Measurements from ENCODE around the gene MISP.
"Not testable (repeated sequence)": the region's sequence is repeated elsewhere in the genome, so short reads cannot be mapped to it uniquely, and the experiment has no call there.

MISP gene

DNA sequence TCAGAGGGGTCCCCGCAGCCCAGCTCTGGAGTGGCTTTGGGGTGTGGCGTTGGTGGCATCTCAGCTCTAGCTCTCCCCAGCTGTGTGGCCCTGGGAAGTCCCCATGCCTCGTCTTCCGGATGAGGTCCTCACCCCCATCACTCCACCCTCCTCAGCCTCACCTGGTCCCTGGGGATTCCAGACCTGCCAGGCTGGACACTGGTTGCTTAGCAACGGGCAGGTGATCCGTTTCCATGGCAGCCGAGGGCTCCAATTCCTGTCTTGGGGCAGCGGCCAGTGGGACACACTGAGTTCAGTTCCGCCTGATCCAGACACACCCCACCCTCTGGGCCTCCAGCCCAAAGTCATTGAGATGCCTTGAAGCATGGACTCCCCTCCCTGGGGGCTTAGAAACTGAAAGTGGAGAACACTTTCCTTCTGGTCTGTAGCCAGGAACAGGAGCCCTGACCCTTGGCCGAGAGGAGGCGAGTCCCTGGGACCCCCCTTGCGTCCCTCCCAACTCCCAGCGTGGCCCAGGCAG lies 7.7 kb upstream of the MISP start:
- Histone ChIP-seq H3K4me1 (peaks cover 8% of the 10 kb centered on the region), H3K27me3 (no peaks in the 10 kb centered on the region), H3K9me3 (peaks cover 52% of the 10 kb centered on the region), H3K9ac (no peak overlapping the region), H3K4me2 (peak overlapping the region; percentile 24), H3K36me3 (peaks cover 77% of the 10 kb centered on the region), H4K20me1 (peaks cover 15% of the 10 kb centered on the region; the same call in 1 of the 2 replicates), H3K4me3 (no peak overlapping the region), H3K27ac (no peak overlapping the region)
- TF ChIP-seq Cebpa-rat (IDR thresholded peaks at IDR 0.05) = no peak

DNA sequence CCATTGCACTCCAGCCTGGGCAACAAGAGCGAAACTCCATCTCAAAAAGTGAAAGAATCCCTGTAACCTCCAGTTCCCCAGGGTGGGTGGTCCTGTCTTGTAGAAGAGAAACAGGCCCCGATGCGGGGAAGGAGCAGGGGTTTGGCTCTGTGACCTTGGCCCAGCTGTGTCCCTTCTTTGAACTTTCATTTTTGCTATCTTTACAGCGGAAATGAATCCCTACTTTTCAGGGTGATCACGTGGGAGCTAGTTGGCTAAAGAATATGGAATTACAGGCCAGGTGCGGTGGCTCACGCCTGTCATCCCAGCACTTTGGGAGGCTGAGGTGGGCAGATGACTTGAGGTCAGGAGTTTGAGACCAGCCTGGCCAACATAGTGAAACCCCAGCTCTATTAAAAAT lies 5.8 kb upstream of the MISP start:
- H3K36me3 ChIP-seq = peaks cover 60% of the 10 kb centered on the region
- H3K4me3 ChIP-seq, H3K4me1 ChIP-seq, H3K9ac ChIP-seq, H3K27ac ChIP-seq, H3K4me2 ChIP-seq, H3K27me3 ChIP-seq: not testable (repeated sequence)
- 0 out of 2 replicates have a peak, but pooled peaks cover 11% of the 10 kb centered on the region for H4K20me1 ChIP-seq
- peaks cover 52% of the 10 kb centered on the region for H3K9me3 ChIP-seq

DNA sequence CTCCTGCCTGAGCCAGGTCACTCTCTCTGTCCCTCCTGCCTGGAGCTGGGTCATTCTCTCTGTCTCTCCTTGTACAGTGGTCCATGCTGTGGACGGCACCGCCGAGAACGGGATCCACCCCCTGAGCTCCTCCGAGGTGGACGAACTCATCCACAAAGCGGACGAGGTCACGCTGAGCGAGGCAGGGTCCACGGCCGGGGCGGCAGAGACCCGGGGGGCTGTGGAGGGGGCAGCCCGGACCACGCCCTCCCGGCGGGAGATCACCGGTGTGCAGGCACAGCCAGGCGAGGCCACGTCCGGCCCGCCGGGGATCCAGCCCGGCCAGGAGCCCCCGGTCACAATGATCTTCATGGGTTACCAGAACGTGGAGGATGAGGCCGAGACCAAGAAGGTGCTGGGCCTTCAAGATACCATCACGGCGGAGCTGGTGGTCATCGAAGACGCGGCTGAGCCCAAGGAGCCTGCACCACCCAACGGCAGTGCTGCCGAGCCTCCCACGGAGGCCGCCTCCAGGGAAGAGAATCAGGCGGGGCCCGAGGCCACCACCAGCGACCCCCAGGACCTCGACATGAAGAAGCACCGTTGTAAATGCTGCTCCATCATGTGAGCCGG lies 4.6 kb upstream of the MISP start:
- H3K9ac ChIP-seq = no peak overlapping the region
- 0 out of 2 replicates have a peak, but pooled peaks cover 11% of the 10 kb centered on the region for H4K20me1 ChIP-seq
- no peak overlapping the region for H3K4me2 ChIP-seq
- peaks cover 8% of the 10 kb centered on the region for H3K4me1 ChIP-seq
- H3K27ac ChIP-seq = no peak overlapping the region
- H3K9me3 ChIP-seq = peaks cover 52% of the 10 kb centered on the region
- TF ChIP-seq Cebpa-rat (IDR thresholded peaks at IDR 0.05) = no peak
- H3K36me3 ChIP-seq = peaks cover 53% of the 10 kb centered on the region
- no peak overlapping the region for H3K4me3 ChIP-seq
- no peaks in the 10 kb centered on the region for H3K27me3 ChIP-seq

DNA sequence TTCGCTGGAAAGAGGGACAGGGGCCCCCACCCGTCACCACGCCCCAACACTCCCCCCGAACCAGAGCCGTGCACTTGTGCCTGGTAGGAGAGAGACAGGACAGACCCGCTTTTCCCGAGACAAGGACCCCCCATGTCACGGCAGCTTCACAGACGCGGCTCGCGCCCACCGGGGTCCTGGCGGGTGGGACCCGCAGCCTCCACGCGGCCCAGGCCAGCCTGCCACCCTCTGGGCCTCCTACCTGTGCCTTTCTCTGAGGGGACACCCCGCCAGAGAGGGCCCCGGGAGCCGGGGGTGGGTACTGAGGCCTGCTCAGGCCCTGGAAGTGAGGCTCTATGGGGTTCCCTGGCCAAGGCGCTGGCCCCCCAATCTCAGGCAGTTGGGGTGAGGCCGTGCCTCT lies 4.0 kb upstream of the MISP start:
- Histone ChIP-seq H3K9ac (no peak overlapping the region), H3K27ac (no peak overlapping the region), H3K4me1 (peaks cover 8% of the 10 kb centered on the region), H3K4me3 (no peak overlapping the region), H3K36me3 (peaks cover 50% of the 10 kb centered on the region), H4K20me1 (0 out of 2 replicates have a peak, but pooled peaks cover 11% of the 10 kb centered on the region), H3K9me3 (peaks cover 52% of the 10 kb centered on the region), H3K4me2 (no peak overlapping the region), H3K27me3 (no peaks in the 10 kb centered on the region)
- TF ChIP-seq Cebpa-rat (IDR thresholded peaks at IDR 0.05) = no peak

DNA sequence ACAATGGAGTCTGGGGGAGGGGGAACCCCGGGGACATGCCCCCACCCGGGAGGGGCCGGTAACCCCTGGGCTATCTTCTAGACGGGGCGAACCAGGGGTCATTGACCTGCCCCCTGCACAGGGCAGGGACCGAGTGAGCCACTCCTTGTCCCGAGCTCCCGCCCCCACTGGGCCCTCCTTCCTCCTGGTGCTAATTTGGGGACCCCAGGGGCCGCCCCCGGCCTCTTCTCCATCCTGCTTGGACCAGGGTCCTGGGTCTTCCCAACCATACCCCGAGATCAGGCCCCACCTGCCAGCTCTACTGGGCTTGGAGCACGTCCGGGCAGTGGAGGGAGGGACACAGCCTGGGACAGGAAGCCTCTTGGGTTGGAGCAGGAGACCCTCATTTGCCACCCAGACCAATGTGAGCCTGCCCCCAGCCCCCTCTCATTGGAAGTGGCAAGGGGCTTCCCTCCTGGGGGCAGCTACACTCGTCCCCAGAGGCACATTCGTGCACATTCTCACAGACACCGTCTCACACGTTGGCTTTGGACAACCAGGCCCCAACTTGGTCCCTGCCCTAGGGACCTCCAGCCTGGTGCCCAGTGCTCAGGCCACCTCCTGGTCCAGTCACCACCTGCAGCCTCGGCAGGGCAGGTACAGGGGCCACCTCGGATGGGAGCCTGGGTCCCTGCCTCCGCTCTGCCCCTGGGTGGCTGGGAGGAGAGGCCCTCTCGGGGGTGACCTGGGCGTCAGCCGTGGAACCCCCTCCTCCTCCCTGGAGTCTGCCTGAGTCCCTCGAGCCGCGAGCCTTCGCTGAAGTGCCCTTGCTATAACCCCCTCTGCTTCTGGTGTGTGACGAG lies 3.3 kb upstream of the MISP start:
- H3K27ac ChIP-seq = no peak overlapping the region
- no peak for TF ChIP-seq Cebpa-rat (IDR thresholded peaks at IDR 0.05)

DNA sequence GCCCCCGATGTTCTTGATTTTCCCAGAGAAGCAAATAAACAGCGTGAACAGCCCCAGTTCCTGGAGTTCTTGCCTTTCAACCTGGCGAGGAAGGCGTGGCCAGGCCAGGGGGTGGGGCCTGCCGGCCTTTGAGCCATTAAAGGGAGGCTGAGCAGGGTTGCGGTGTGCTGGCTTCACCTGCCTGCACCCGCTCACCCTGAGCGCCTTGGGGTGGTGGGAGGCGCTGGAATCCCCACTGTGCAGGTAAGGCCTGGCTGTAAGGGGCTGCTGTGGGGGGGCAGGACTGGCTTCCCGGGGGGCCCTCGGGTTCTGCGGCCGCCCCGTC lies 2.7 kb upstream of the MISP start:
- TF ChIP-seq Cebpa-rat (IDR thresholded peaks at IDR 0.05) = no peak
- H3K4me3 ChIP-seq = no peak overlapping the region
- 0 out of 2 replicates have a peak, but pooled peaks cover 11% of the 10 kb centered on the region for H4K20me1 ChIP-seq
- H3K4me1 ChIP-seq = peaks cover 10% of the 10 kb centered on the region
- no peaks in the 10 kb centered on the region for H3K27me3 ChIP-seq
- H3K4me2 ChIP-seq = no peak overlapping the region
- H3K27ac ChIP-seq = no peak overlapping the region
- H3K9ac ChIP-seq = no peak overlapping the region
- H3K9me3 ChIP-seq = peaks cover 43% of the 10 kb centered on the region
- H3K36me3 ChIP-seq = peaks cover 37% of the 10 kb centered on the region

More for the DNA sequence above, 3.3 kb upstream of the MISP start:
- H3K27me3 ChIP-seq = no peaks in the 10 kb centered on the region
- no peak overlapping the region for H3K4me2 ChIP-seq
- H3K9ac ChIP-seq = no peak overlapping the region
- peaks cover 43% of the 10 kb centered on the region for H3K36me3 ChIP-seq
- H3K4me3 ChIP-seq = no peak overlapping the region
- H3K4me1 ChIP-seq = peaks cover 9% of the 10 kb centered on the region
- H4K20me1 ChIP-seq = 0 out of 2 replicates have a peak, but pooled peaks cover 11% of the 10 kb centered on the region
- peaks cover 49% of the 10 kb centered on the region for H3K9me3 ChIP-seq

DNA sequence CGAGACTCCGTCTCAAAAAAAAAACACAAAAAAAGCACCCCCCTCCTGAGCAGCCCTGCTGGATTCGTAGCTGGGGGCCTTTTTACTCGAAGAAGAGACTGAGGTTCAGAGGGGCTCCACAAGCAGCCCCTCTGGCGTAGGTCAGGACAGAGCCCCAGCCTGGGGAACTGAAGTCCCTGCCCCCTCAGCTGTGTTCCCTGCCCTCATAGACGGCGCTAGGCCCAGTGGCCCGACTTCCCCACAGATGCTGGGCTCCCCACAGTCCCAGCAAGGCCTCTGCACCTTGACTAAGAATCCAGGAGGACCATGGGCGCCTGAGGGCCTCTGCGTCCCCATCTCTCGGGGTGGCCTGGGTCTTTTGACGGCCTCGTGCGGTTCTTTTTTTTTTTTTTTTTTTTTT lies 1.1 kb upstream of the MISP start:
- Histone ChIP-seq H4K20me1 (0 out of 2 replicates have a peak, but pooled peaks cover 11% of the 10 kb centered on the region), H3K4me1 (peaks cover 20% of the 10 kb centered on the region), H3K27ac (no peak overlapping the region), H3K4me3 (no peak overlapping the region), H3K9me3 (peaks cover 28% of the 10 kb centered on the region), H3K9ac (no peak overlapping the region), H3K4me2 (no peak overlapping the region), H3K27me3 (no peaks in the 10 kb centered on the region), H3K36me3 (peaks cover 29% of the 10 kb centered on the region)
- TF ChIP-seq Cebpa-rat (IDR thresholded peaks at IDR 0.05) = no peak

DNA sequence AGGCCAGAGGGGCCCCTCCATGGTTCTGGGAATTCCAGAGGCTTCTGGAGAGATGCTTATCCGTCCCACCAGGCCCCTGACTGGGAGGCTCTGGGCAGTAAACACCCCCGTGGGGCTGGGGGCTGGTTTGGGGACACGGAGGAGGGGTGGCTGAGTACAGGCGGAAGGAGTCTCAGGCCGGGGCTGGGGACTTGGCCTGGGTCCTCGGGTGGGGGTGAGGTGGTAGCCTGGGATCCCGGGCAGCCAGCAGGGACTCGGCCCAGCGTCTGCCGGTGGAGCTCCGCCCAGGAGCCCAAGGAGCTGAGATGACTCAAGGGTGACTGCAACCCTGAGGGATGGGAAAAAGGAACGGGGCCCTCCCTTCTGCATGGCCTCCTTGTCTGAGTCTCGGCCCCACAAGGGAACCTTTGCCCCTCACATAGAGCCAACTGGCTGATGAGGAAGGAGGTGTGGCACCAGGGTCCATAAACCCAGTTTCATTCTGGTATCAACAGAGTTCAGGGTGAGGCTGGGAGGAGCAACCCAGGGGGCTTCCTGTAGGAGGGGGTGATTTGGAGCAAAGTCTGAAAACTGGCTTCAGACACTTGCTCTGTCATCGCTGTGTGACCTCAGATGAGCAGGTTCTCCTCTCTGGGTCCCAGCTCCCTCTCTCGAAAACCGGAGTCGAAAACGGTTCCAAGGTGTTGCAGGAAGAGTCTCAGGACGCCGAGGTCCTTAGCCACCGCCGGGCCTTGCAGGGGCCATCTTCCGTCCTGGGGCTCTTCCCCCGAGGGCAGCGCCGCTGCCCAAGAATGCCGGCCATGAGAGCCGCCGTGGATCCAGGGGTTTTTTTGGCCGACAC lies 809 bp downstream of the MISP start:
- Histone ChIP-seq H3K9ac (no peak overlapping the region), H3K27me3 (no peaks in the 10 kb centered on the region), H3K4me1 (peaks cover 21% of the 10 kb centered on the region), H4K20me1 (0 out of 2 replicates have a peak, but pooled peaks cover 11% of the 10 kb centered on the region), H3K4me2 (no peak overlapping the region), H3K36me3 (peaks cover 14% of the 10 kb centered on the region), H3K27ac (no peak overlapping the region), H3K4me3 (no peak overlapping the region), H3K9me3 (peaks cover 17% of the 10 kb centered on the region)
- no peak for TF ChIP-seq Cebpa-rat (IDR thresholded peaks at IDR 0.05)

DNA sequence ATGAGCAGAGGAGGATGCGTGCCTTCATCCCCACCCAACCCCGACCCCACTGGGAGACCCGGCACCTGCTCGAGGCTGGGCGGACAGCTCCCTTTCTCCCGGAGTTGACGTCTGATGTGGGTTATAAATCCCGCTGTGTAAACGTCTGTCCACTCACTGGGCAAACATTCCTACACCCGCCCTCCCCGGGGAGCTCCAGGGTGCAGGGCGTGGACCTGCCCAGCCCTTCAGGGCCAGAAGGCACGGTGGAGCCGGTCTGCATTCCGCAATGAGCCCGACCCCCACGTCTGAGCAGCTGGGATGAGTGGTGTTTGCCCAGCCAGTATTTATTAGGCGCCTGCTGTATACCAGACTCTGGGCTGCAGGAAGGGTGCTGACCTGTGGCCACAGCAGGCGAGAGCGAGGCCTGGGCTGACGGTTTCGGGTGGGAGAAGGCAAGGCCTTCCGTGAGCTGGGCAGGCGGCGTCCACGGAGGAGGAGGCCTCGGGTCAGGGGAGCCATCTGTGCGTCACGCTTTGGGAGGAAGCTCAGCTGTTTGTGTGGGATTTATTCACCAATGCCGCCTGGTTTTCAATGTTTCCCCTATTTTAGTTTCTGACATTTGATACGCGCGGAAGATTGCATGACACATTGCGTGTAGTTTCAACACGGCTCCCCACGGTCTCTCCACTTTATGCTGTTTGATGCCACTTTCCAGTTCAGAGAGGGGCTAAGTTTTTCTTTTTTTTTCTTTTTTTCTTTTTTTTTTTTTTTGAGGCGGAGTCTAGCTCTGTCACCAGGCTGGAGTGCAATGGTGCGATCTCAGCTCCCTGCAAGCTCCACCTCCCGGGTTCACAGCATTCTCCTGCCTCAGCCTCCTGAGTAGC lies 2.0 kb downstream of the MISP start:
- Histone ChIP-seq H3K4me2 (peak overlapping the region; percentile 62), H3K36me3 (0 out of 2 replicates have a peak, but pooled peaks cover 3% of the 10 kb centered on the region), H3K4me3 (no peak overlapping the region), H3K27ac (0 out of 2 replicates have a peak overlapping the region, but pooled peaks have one; percentile 22), H3K27me3 (no peaks in the 10 kb centered on the region), H3K9me3 (peaks cover 18% of the 10 kb centered on the region), H3K9ac (no peak overlapping the region), H3K4me1 (peaks cover 30% of the 10 kb centered on the region), H4K20me1 (0 out of 2 replicates have a peak, but pooled peaks cover 8% of the 10 kb centered on the region)
- TF ChIP-seq Cebpa-rat (IDR thresholded peaks at IDR 0.05) = no peak

Data from BLaER1 (cell line).